ENCODE results near the gene SLC6A6.
"Not testable (repeated sequence)": the region's sequence is repeated elsewhere in the genome, so short reads cannot be mapped to it uniquely, and the experiment has no call there.

The SLC6A6 gene

DNA sequence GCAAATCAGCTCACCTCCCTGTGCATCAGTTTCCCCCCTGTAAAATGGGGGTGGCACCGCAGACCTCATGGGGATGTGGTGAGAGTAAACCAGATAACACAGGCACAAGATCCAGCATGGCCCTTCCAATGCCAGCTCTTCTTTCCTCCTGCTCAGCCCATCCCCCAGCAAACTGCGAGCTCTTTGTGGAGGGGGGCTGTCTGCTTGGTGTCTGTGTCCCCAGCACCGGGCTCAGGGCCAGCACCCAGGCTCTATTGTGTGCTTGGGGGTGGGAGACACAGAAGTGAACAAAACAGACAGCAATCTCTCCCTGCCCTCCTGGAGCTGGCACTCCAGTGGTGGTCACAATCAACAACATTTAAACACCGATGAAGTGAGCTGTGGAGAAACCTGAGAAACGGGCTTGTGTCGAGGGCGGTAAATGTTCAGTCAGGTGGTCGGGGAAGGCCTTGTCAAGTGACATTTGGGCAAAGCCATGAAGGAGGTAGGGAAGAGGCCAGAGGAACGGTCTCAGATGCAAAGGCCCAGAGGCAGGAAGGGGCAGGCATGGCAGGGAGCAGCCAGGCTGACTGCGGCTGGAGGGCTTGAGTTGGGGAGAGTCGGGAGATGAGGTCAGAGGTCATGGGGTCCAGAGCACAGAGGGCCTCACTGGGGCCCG, 109.3 kb downstream of the SLC6A6 start:
- DNase-seq: peak in 1 of 2 experiments; percentile 6

- no peak for DNase-seq
Observed at GRCh38 chr3:14512281-14512941, 110.0 kb downstream of the SLC6A6 start.

DNA sequence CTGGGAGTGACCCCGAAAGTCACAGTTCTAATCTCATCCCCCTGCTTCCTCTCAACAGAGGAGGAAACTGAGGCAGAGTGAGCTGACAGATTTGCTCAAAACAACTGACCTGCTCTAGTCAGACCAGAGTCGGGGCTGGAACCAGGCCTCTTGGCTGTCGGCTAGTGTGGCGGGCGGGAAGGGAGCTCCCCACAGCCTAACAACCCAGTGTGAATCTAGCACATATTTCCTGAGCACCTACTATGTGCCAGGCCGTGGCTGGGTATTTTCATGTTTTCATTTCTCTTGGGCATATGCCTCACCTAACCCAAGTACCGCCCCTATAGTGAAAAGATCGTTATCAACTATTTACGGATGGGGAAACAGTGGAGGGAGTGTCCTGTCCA, 110.5 kb downstream of the SLC6A6 start:
- DNase-seq: no peak

- DNase-seq: no peak
Observed at GRCh38 chr3:14513566-14514322, 111.3 kb downstream of the SLC6A6 start.

DNA sequence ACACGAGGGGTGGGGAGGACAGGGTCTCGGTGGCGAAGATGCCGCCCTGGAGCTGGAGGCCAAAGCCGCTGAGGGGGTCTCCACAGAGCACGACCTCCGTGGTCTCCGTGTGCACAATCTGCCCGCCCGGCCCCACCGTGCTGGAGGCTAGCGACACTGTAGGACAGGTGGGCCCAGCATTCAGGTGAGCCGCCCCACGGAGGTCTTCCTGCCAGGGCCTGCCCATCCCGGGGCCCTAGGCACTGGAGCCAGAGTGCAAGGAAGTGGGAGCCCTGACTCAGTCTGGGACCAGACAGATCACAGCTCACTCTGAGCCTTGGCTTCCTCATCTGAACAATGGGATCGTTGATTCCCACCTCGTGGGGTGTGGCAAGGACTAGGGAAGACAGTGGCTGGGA, 111.9 kb downstream of the SLC6A6 start:
- DNase-seq: no peak

- DNase-seq: not testable (repeated sequence)
Observed at GRCh38 chr3:14515526-14515925, 113.1 kb downstream of the SLC6A6 start.

- no peak for DNase-seq
Observed at GRCh38 chr3:14516738-14517345, 114.4 kb downstream of the SLC6A6 start.

DNA sequence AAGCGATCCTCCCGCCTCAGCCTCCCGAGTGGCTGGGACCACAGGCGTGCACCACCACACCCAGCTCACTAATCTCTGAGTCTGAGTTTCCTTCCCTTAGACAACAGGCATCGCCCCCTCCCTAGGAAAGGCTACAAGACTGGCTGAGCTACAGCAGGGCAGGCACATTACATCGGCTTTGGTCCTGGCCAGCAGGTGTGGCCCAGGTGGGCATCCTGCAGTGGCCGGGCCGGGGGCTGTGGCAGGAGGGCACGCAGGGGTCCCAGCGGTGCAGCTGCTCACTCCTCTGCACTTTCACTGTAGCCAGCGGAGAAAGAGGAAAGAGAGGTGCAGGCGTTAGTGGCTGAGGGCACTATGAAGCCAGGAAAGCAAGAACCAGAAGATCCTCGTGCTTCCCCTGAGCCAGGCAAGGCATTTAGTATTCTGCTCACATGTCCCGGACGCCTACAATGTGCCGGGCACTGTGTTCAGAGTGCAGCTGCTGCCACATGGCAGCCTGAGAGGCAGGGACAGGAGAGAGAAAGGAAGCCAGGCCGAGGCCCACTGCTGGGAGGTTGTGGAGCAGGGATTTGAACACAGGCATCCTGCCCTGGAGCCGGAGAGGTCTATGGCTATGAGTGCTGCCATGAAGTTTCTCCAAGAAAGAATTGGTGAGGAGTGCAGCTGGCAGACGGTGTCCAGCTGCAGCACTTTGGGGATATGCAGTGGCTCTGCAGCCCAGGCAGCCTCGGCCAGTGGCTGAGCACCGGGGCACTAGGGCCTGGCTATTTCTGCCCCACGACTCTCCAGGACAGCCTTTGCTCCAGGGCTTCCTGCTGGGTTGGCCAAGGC, 115.4 kb downstream of the SLC6A6 start:
- DNase-seq: no peak

- no peak for DNase-seq
Observed at GRCh38 chr3:14518432-14518802, 116.0 kb downstream of the SLC6A6 start.

GRCh38 chr3:14518893-14519292, 116.5 kb downstream of the SLC6A6 start:
- no peak for DNase-seq

GRCh38 chr3:14519406-14519805, 117.0 kb downstream of the SLC6A6 start:
- DNase-seq: no peak

GRCh38 chr3:14520149-14520548, 117.7 kb downstream of the SLC6A6 start:
- no peak for DNase-seq

DNA sequence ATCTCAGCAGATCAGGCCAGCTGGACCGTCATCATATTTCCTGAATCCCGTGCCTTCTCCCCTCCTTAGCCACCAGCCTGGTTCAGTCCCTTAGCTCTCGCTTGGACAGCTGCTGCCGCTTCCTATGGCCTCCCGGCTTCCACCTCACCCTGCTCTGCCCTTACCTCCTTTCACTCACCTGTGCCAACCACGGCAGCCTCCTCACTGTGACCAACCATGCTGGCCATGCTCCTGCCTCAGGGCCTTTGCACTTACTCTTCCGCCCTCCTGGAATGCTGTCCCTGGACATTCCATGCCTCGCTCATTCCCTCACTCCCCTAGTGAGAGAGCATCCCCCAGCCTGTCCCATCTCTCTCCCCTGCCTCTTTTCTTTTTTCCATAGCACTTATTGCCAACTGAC, 118.6 kb downstream of the SLC6A6 start:
- no peak for DNase-seq

DNA sequence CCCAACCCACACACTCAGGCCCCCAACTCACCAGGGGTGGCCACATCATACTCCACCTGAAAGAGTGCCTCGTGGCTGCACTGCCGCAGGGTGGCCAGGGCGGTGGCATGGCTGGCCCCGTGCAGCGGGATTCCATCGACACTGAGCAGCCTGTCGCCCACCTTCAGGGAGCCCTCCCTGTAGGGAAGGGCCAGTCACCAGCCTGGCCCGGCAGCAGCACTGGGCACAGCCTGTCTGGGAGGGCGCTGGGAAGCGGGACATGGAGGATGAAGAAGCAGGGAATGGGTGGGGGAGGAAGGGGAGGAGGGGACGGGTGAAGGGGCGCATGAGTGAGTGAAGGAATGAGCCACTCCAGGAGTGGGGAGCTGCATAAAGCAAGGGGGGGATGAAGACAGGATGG, 119.2 kb downstream of the SLC6A6 start:
- no peak for DNase-seq

DNA sequence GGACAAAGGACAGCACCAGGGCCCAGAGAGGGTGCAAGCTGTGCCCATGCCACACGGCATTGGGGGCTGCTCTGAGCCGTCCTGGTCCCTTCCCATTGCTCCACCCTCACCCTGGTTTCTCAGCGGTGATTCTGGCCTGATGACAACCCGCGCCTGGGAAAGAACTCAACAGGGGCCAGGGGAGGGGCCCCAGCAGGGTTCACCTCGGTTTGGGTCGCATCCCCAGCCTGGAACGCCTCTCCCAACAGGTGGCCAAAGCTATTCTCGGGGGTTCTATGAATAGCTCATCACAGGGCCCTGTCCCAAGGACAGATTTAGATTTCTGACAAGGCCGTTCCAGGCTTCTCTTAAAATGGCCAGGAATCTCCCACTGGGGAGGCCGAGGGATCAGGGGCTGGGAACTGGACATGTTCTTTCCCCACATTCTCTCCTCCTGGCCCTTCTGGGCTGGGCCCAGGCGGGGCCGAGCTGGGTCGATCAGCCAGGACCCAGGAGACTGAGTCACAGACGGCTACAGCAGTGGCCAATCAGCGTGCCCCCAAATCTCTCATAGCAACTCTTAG, 119.8 kb downstream of the SLC6A6 start:
- DNase-seq: no peak

GRCh38 chr3:14522768-14523167, 120.4 kb downstream of the SLC6A6 start:
- no peak for DNase-seq

GRCh38 chr3:14523792-14524191, 121.4 kb downstream of the SLC6A6 start:
- DNase-seq: no peak

- no peak for DNase-seq
Observed at GRCh38 chr3:14524311-14524711, 121.9 kb downstream of the SLC6A6 start.

DNA sequence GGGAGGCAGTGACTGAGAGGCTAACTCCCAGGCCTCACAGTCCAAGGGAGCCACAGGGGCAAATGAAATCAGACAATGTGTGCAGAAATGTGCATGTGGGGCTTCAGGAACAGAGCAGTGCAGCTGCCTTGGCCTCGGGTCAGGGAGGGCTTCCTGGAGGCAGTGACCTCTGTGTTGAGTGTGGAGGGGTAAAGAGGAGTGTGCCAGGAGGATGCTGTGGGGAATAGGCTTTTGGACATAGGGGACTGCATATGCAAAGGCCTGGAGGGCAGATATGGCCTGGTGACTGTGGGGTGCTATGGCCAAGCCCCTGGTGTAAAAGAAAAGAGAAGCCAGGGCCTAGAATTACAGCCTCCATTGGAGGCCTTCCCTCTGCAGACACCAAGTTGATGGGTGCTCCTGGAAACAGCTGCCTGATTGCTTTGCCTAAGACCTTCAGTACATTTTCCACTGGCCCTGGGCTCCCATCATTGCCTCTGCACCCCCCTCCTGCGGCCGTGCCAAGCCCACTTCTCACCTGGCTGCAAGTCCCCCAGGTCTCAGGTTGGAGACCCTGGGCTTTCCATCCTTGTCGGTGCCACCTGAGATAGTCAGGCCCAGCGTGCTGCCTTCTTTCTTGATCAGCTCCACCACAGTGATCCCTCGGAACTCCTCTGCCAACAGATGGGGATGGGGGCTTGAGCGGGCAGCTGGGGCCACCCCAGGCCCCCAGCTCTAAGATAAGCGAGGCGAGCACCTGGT, 122.7 kb downstream of the SLC6A6 start:
- no peak for DNase-seq

- DNase-seq: no peak
Observed at GRCh38 chr3:14525685-14526631, 123.6 kb downstream of the SLC6A6 start.

- no peak for DNase-seq
Observed at GRCh38 chr3:14528081-14528480, 125.7 kb downstream of the SLC6A6 start.
